ENCODE results near the gene AGAP6. TPM values are rescaled to one million over a fixed set of nuclear protein-coding genes. Genes with fewer than 3 reads are reported as not detected.
"Not testable (repeated sequence)": the region's sequence is repeated elsewhere in the genome, so short reads cannot be mapped to it uniquely, and the experiment has no call there.

Gene AGAP6
- total RNA-seq (2021; fragmentation: NEBNext Ultra II Directional; extraction: Animal tissue kit (Norgen Biotek cat#: 25700)), result 13.0 and 13.2 TPM in 2 replicates
- polyA plus RNA-seq (2011; rRNA removed), result 15.3 and 16.4 TPM in 2 replicates
- 22.0 TPM for polyA plus RNA-seq (2011; cell fraction: cytosol; rRNA removed)
- polyA plus RNA-seq (2011; cell fraction: nucleus; rRNA removed), result 64.0 TPM
- polyA plus RNA-seq (2012, experiment 1 of 2), result 16.1 to 19.6 TPM (median 17.8 TPM) in 4 replicates
- polyA plus RNA-seq (2012, experiment 2 of 2), result 3.1 TPM
- 16.4 TPM for polyA plus RNA-seq (2013, experiment 1 of 2)
- 13.4 TPM for polyA plus RNA-seq (2013, experiment 2 of 2)
- 4.3 and 6.6 TPM in 2 replicates for polyA minus RNA-seq (2011; rRNA and poly(A)+ RNA removed)
- polyA minus RNA-seq (2011; cell fraction: cytosol; rRNA and poly(A)+ RNA removed), result 3.8 TPM
- 8.9 TPM for polyA minus RNA-seq (2011; cell fraction: nucleus; rRNA and poly(A)+ RNA removed)
- long read RNA-seq, experiment 1, partial matches to known transcripts, result 0 of 7 reads
- long read RNA-seq, experiment 1, other reads (novel, unspliced or antisense), result 7 of 7 reads
- long read RNA-seq, experiment 2, result 0 reads

GRCh38 chr10:49988376-49988775 is at the start of gene AGAP6:
Gene AGAP6 (plus strand): TSS chr10:49988406. CDS start chr10:49988716, 310 bp downstream.
- H3K79me2 ChIP-seq (ENCODE audit: control insufficient read depth in 1 of 2, insufficient read depth in 2 of 2, low read length in 2 of 2); FAIRE-seq; DNase-seq (ENCODE audit: low read depth in 1 of 2, low spot score in 2 of 2); H2BK20ac ChIP-seq (ENCODE audit: low read length); CTCF ChIA-PET (ENCODE audit: partially characterized antibody); H3K27me3 ChIP-seq (replicated peaks in 1 of 4; ENCODE audit: control insufficient read depth in 3 of 4, extremely low read depth in 1 of 4, insufficient read depth in 3 of 4, low read length in 3 of 4); H3K23me2 ChIP-seq (ENCODE audit: low read depth, low read length); H3K27ac ChIP-seq (ENCODE audit: low read depth, low read length); H2BK5ac ChIP-seq (ENCODE audit: low read depth, low read length); H3K36me3 ChIP-seq (ENCODE audit: control insufficient read depth in 2 of 4, insufficient read depth in 4 of 4, low read length in 3 of 4); H3K9me3 ChIP-seq (ENCODE audit: insufficient read depth in 2 of 2, low read depth in 1 of 2, low read length in 1 of 2); H3K4me1 ChIP-seq (replicated peaks in 1 of 4; ENCODE audit: control insufficient read depth in 3 of 4, insufficient read depth in 4 of 4, low read length in 3 of 4); H4K91ac ChIP-seq (replicated peaks; ENCODE audit: insufficient read length, low read length); H2AK5ac ChIP-seq (ENCODE audit: low read depth, low read length); H3K18ac ChIP-seq (ENCODE audit: extremely low read depth, low read length); H3K23ac ChIP-seq (ENCODE audit: insufficient read length); H2BK15ac ChIP-seq (ENCODE audit: low read length); H3K4ac ChIP-seq (replicated peaks; ENCODE audit: insufficient read length, low read depth, low read length); H2BK120ac ChIP-seq (replicated peaks; ENCODE audit: low read depth, low read length); H2BK12ac ChIP-seq (ENCODE audit: low read depth, low read length); H3K4me3 ChIP-seq (ENCODE audit: extremely low read depth in 1 of 4, insufficient read depth in 2 of 4, low read depth in 3 of 4, low read length in 4 of 4); H3K79me1 ChIP-seq (ENCODE audit: low read depth, low read length); H3K9ac ChIP-seq (replicated peaks in 1 of 4; ENCODE audit: extremely low read depth in 1 of 4, low read depth in 3 of 4, low read length in 3 of 4); H2AFZ ChIP-seq (ENCODE audit: low read length); H4K5ac ChIP-seq (ENCODE audit: insufficient read length, low read depth, low read length); H3K56ac ChIP-seq (replicated peaks; ENCODE audit: insufficient read length, low read depth, low read length); POLR2A ChIA-PET (ENCODE audit: partially characterized antibody); H3K4me2 ChIP-seq (ENCODE audit: insufficient read depth in 1 of 2, low read depth in 2 of 2, low read length in 2 of 2); H3K14ac ChIP-seq (ENCODE audit: insufficient read length); H4K8ac ChIP-seq (ENCODE audit: extremely low read depth, insufficient read depth, low read length); H4K20me1 ChIP-seq (replicated peaks in 1 of 2; ENCODE audit: control insufficient read depth in 1 of 2, insufficient read depth in 2 of 2, low read length in 2 of 2): not testable (repeated sequence)
- WGBS, 2 experiments (ENCODE audit: extremely low coverage in 1 of 2, insufficient coverage in 1 of 2, insufficient read length in 1 of 2, insufficient replicate concordance in 2 of 2, low coverage in 1 of 2, low lambda C conversion rate in 2 of 2, missing lambda C conversion rate in 1 of 2), result 94% methylated on average over 7 of the region's 18 CpGs; no CpG with 5 or more reads in 1 of the 2 experiments
